ENCODE data around the gene COTL1. TPM values are rescaled to one million over a fixed set of nuclear protein-coding genes. Genes with fewer than 3 reads are reported as not detected.
A peak's percentile ranks its signal among the peaks of the same experiment; 100 is the strongest.

COTL1 gene
- total RNA-seq, 2 experiments from 2014 or later: 179 to 181 TPM

DNA sequence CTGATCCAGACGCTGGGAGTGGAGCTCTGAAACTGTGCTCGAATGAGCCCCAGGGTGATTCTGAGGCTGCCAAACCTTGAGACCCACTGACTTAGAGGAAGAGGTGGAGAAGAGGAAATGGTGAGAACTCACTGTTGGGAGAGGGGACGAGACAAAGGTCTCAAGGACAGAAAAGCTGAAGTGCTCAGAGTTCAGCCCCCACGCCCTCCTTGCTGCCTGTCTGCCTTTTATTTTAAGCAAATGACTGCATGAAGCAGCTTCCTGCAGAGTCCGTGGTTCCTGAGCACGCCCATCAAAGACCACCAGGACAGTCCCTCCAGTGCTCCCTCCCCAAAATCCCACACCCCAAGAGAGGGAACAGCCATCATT lies 20.4 kb downstream of the COTL1 start:
- ChIA-PET CTCF (interaction anchor here (2.2 kb wide), 1 partner anchor 25 kb away, joined by 6 read pairs; no protein-coding TSS in a partner anchor), POLR2A (interaction anchor here (0.9 to 11.1 kb wide), 5 partner anchors 10 to 124 kb away, joined by 3 to 135 read pairs (median 5); partner anchors contain the start of gene COTL1)
- no peaks in the 10 kb centered on the region for H3K27me3 ChIP-seq (ENCODE audit: control insufficient read depth in 1 of 2, insufficient read depth in 2 of 2, low read length in 2 of 2)
- no peaks in the 10 kb centered on the region for H3K9me3 ChIP-seq (ENCODE audit: control insufficient read depth in 1 of 2, insufficient read depth in 1 of 2, low read length in 2 of 2)
- peaks cover 97% of the 10 kb centered on the region for H3K4me1 ChIP-seq (ENCODE audit: insufficient read depth, low read length)
- DNase-seq: peak in 2 of 14 experiments; percentile 45 to 55
- Mint-ChIP-seq H3K9me3 (no peaks in the 10 kb centered on the region), H3K4me3 (peak overlapping the region; percentile 89), H3K4me1 (ENCODE audit: low read depth) (peaks cover 85% of the 10 kb centered on the region), H3K27ac (peak overlapping the region; percentile 92), H3K36me3 (ENCODE audit: low read depth) (peaks cover 59% of the 10 kb centered on the region), H3K27me3 (no peaks in the 10 kb centered on the region)
- intact Hi-C loops (cut with DNase I, micrococcal nuclease): no loop called here
- peaks cover 27% of the 10 kb centered on the region for H3K36me3 ChIP-seq (ENCODE audit: insufficient read depth, low read length)
- ATAC-seq (ENCODE audit: poor library complexity): no peak
- TF ChIP-seq, protein P1, sequence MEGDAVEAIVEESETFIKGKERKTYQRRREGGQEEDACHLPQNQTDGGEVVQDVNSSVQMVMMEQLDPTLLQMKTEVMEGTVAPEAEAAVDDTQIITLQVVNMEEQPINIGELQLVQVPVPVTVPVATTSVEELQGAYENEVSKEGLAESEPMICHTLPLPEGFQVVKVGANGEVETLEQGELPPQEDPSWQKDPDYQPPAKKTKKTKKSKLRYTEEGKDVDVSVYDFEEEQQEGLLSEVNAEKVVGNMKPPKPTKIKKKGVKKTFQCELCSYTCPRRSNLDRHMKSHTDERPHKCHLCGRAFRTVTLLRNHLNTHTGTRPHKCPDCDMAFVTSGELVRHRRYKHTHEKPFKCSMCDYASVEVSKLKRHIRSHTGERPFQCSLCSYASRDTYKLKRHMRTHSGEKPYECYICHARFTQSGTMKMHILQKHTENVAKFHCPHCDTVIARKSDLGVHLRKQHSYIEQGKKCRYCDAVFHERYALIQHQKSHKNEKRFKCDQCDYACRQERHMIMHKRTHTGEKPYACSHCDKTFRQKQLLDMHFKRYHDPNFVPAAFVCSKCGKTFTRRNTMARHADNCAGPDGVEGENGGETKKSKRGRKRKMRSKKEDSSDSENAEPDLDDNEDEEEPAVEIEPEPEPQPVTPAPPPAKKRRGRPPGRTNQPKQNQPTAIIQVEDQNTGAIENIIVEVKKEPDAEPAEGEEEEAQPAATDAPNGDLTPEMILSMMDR (IDR thresholded peaks at IDR 0.05): no peak
- H3K4me3 ChIP-seq (ENCODE audit: low read length): peak overlapping the region; percentile 20
- peak overlapping the region; percentile 79 to 96 for H3K27ac ChIP-seq (ENCODE audit: low read depth in 1 of 2, low read length in 2 of 2)

DNA sequence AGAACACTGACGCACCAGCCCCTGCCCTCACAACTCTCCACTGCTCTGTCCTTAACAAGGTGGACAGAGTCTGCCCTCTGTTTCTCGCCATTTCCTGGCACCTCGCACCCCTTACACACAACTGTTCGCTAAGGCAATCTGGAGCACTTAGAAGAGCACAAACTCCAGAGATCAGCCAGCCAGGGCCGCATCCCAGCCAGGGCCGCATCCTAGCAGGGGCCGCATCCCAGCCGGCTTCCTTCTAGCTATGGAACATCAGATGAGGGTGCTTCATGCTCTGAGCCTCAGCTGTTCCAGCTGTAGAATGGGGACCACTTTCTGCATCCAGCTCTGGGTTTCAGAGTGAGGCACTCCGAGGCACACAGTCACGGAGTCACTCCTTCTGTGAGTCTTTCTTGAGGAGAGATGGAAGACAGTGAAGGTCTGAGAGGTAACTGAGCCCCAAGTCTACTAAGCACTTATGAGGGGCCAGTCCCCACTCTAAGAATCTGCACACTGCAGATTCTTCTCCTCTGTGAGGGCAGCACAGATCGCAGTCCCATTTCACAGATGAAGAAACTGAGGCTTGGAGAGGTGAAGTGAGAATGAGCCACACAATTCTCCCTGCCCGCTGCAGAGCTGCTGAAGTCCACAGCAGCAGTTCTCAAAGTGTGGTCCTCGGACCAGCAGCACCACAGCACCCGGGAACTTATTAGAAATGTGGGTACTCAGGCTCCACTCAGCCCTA lies 20.9 kb downstream of the COTL1 start:
- POLR2A ChIA-PET: interaction anchor here (0.9 to 11.1 kb wide), 5 partner anchors 11 to 124 kb away, joined by 3 to 135 read pairs (median 5); partner anchors contain the start of gene COTL1
- peak overlapping the region; percentile 92 for H3K27ac Mint-ChIP-seq
- Histone ChIP-seq H3K27me3 (ENCODE audit: control insufficient read depth in 1 of 2, insufficient read depth in 2 of 2, low read length in 2 of 2) (no peaks in the 10 kb centered on the region), H3K36me3 (ENCODE audit: insufficient read depth, low read length) (peaks cover 27% of the 10 kb centered on the region), H3K4me1 (ENCODE audit: insufficient read depth, low read length) (peaks cover 93% of the 10 kb centered on the region), H3K4me3 (ENCODE audit: low read length) (peak overlapping the region; percentile 15), H3K27ac (ENCODE audit: low read depth in 1 of 2, low read length in 2 of 2) (peak overlapping the region; percentile 79 to 96), H3K9me3 (ENCODE audit: control insufficient read depth in 1 of 2, insufficient read depth in 1 of 2, low read length in 2 of 2) (no peaks in the 10 kb centered on the region)
- peak overlapping the region; percentile 89 for H3K4me3 Mint-ChIP-seq
- ATAC-seq (ENCODE audit: poor library complexity): no peak
- no peak for DNase-seq
- CTCF ChIA-PET: interaction anchor here (2.2 kb wide), 1 partner anchor 26 kb away, joined by 6 read pairs; no protein-coding TSS in a partner anchor
- H3K4me1 Mint-ChIP-seq (ENCODE audit: low read depth): peaks cover 89% of the 10 kb centered on the region
- TF ChIP-seq, protein P1 (IDR thresholded peaks at IDR 0.05): no peak
- no peaks in the 10 kb centered on the region for H3K27me3 Mint-ChIP-seq
- peaks cover 63% of the 10 kb centered on the region for H3K36me3 Mint-ChIP-seq (ENCODE audit: low read depth)
- no peaks in the 10 kb centered on the region for H3K9me3 Mint-ChIP-seq
- intact Hi-C loops (cut with DNase I, micrococcal nuclease): no loop called here

DNA sequence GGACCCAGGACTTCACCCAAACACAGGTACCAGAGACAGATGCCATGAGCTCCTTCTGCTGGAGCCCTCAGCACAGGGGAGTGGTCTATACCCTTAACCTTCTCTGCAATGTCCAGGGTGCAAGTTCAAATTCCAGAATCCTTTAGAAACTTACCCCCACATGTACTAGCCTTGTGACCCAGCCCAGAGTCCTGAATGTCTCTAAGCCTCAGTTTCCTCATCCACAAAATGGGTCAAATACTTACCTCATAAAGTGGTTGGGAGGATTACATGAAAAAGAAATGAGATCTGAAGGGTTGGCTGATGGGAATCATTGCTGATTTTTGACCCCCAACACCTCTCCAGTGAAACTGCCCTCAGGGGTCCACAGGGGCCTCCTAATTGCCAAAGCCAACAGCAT lies 21.7 kb downstream of the COTL1 start:
- ChIA-PET CTCF (interaction anchor here (2.2 kb wide), 1 partner anchor 26 kb away, joined by 6 read pairs; no protein-coding TSS in a partner anchor), POLR2A (interaction anchor here (0.5 to 11.1 kb wide), 2 partner anchors 19 to 20 kb away, joined by 3 to 135 read pairs; partner anchors contain the start of gene COTL1)
- Mint-ChIP-seq H3K4me1 (ENCODE audit: low read depth) (peaks cover 84% of the 10 kb centered on the region), H3K9me3 (no peaks in the 10 kb centered on the region), H3K4me3 (peak overlapping the region; percentile 89), H3K27me3 (no peaks in the 10 kb centered on the region), H3K36me3 (ENCODE audit: low read depth) (peaks cover 62% of the 10 kb centered on the region), H3K27ac (peak overlapping the region; percentile 92)
- ATAC-seq (ENCODE audit: poor library complexity) (no peak), DNase-seq (no peak)
- Histone ChIP-seq H3K4me3 (ENCODE audit: low read length) (no peak overlapping the region), H3K27ac (ENCODE audit: low read depth in 1 of 2, low read length in 2 of 2) (peak overlapping the region; percentile 79 to 96), H3K36me3 (ENCODE audit: insufficient read depth, low read length) (peaks cover 27% of the 10 kb centered on the region), H3K4me1 (ENCODE audit: insufficient read depth, low read length) (peaks cover 85% of the 10 kb centered on the region), H3K27me3 (ENCODE audit: control insufficient read depth in 1 of 2, insufficient read depth in 2 of 2, low read length in 2 of 2) (no peaks in the 10 kb centered on the region), H3K9me3 (ENCODE audit: control insufficient read depth in 1 of 2, insufficient read depth in 1 of 2, low read length in 2 of 2) (no peaks in the 10 kb centered on the region)
- TF ChIP-seq, protein P1 (IDR thresholded peaks at IDR 0.05): no peak
- intact Hi-C loops (cut with DNase I, micrococcal nuclease): no loop called here

All from CD4-positive, alpha-beta T cell (primary cell).